Fibroblast of mammary gland (primary cell): ENCODE results near the gene UBB.
A peak's percentile ranks its signal among the peaks of the same experiment; 100 is the strongest.

Experiments used
- DNase-seq: peaks from one replicate; pipeline ENCODE4 v3.0.0-alpha.2; 2010; ENCODE audit warnings: low read depth
- H3K4me3 ChIP-seq: 2 replicates; pipeline ENCODE4 v1.5.1; 2011; ENCODE audit warnings: low read depth, mild to moderate bottlenecking, low read length, moderate library complexity; ENCODE audit not compliant: control insufficient read depth
- TF ChIP-seq, protein P1 (sequence below): conservative IDR thresholded peaks from 2 replicates; pipeline ENCODE4 v1.5.1; 2011; ENCODE audit warnings: low read depth, low read length, inconsistent platforms; ENCODE audit not compliant: control insufficient read depth, insufficient read depth

UBB gene

DNA sequence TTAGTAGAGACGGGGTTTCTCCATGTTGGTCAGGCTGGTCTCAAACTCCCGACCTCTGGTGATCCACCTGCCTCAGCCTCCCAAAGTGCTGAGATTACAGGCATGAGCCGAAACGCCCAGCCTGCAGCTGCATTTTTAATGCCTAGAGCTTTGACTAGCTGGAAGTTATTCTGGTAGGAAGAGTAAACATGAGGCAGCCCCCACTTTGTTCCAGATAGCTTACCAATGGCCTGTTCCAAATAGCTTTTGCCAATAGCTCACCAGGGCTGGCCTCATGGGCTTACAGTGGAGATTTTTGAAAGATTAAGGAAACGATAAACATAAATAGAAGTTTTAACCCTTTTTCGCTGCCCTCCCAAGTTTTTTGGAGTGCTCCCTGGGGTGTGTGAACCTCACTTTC lies 44.3 kb downstream of the UBB start:
- TF ChIP-seq, protein P1, sequence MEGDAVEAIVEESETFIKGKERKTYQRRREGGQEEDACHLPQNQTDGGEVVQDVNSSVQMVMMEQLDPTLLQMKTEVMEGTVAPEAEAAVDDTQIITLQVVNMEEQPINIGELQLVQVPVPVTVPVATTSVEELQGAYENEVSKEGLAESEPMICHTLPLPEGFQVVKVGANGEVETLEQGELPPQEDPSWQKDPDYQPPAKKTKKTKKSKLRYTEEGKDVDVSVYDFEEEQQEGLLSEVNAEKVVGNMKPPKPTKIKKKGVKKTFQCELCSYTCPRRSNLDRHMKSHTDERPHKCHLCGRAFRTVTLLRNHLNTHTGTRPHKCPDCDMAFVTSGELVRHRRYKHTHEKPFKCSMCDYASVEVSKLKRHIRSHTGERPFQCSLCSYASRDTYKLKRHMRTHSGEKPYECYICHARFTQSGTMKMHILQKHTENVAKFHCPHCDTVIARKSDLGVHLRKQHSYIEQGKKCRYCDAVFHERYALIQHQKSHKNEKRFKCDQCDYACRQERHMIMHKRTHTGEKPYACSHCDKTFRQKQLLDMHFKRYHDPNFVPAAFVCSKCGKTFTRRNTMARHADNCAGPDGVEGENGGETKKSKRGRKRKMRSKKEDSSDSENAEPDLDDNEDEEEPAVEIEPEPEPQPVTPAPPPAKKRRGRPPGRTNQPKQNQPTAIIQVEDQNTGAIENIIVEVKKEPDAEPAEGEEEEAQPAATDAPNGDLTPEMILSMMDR, result no peak
- H3K4me3 ChIP-seq, result no peak overlapping the region
- no peak for DNase-seq

DNA sequence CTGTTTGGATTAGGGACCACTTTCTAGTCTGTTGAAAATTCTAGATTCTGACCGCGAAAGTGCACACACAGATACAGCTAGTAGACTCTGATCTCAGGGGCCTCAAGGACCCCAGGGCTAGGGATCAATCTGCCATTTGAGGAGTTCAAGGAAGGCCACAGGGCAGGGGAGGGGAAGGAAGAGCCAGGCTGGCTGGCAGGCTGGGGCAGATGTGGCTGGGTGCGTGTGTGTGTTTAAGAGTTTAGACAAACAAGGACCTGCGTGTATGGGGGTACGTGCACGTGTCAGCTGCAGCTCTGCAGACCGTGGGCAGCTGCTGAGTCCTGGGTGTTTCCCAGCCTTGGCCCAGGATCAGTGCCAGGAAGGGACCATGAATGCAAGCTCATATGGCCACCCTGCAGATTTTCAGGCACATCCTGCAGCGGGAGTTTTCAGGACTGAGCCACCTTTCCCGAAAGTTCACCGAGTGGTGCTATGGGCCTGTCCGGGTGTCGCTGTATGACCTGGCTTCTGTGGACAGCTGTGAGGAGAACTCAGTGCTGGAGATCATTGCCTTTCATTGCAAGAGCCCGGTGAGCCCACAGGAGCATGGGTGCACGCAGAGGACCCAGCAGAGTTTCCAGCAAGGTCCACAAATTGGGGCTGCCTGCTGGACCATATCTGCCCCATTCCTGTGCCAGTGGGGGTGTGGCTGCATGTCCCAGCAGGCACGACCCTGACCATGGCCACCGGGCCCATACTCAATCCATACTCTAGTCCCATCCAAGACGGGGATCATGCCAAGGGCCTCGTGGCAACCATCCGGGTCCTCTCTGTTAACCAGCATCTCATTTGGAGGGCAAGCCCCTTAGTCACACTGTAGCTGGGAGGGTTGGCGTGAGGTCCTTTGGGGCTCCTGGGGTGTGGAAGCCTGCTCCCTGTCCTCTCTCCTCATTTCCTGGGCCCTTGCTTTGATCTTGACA lies 45.1 kb downstream of the UBB start:
- DNase-seq, result no peak
- TF ChIP-seq, protein P1, result no peak
- H3K4me3 ChIP-seq, result no peak overlapping the region

DNA sequence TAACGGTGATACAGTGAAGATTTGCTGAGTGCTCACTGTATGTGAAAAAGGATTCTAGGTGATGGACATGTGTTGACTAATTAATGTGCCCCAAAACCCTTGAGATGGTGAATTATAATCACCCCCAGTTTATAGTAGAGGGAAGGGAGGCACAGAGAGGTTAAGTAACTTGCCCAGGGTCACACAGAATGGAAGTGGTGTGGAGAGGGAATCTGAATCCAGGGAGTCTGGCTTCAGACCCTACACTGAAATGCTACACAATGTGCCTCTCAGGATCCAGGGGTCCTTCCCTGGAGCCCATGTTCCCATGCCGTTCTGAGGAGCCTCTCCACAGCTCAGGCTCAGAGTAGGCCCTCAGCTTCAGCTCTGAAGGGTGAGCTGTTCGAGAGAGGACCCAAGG lies 46.1 kb downstream of the UBB start:
- no peak for DNase-seq
- TF ChIP-seq, protein P1, result no peak
- no peak overlapping the region for H3K4me3 ChIP-seq

DNA sequence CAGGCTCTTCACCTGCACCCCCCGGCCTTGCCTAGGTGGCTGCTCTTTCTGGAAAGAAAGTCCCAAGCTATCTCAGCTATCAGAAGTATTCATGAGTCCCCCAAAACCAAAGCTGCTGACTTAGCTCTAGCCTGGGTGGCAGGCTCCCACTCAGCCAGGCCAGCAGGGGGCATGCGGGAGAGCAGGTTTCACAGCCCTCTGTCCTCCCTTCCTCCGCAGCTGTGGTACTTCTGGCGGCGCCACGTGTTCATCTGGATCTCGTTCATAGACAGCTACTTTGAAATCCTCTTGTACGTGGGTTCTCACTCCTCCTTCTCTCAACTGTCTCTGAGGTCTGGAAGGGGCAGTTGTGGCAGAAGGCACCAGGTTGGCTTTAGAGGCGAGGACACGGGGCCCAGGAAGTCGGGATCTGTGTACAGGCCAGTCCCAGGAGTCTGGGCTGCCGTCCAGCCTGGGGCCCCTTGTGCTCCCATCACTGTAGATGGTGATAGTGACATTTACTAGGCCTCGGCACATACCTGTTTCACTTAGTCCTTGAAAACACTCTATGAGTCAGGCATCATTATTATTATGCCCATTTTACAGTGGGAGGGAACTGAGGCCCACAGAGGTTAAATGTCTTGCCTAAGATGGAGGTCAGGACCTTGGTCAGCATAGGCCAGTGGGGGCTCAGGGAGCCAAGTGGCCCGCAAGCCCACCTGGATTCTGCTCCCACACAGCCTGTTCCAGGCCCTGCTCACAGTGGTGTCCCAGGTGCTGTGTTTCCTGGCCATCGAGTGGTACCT lies 47.4 kb downstream of the UBB start:
- peak; percentile 68 for DNase-seq
- TF ChIP-seq, protein P1, result peak; percentile 81
- H3K4me3 ChIP-seq, result no peak overlapping the region

DNA sequence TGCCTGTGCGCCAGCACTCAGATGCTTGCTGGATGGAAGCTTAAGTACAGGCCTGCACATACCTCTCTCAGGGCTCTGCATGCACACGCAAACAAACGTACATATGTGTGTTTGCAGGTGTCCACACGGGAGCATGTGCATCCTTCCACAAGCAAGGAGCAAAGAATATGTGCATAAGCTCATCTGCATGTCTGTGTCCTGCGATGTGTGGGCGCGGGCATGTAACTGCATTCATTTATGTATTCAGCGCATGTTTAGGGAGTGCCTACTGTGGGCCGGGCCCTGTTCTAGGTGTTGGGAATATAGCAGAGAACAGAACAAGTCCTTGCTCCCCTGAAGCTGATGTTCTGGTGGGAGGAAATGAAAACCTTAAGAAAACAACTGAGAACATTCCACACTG lies 48.2 kb downstream of the UBB start:
- H3K4me3 ChIP-seq, result no peak overlapping the region
- TF ChIP-seq, protein P1, result no peak
- no peak for DNase-seq

DNA sequence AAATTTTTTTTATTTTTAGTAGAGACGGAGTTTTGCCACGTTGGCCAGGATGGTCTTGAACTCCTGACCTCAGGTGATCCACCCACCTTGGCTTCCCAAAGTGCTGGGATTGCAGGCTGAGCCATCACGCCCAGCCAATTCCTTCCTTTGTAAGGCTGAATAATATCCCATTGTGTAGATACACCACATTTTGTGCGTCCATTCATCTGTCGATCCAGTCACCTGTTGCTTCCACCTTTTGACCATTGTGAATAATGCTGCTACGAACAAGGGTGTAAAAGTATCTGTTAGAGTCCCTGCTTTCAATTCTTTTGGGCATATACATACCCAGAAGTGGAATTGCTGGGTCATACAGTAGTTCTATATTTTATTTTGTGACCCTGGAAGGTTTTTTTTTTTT lies 49.8 kb downstream of the UBB start:
- H3K4me3 ChIP-seq, result no peak overlapping the region
- no peak for DNase-seq
- TF ChIP-seq, protein P1, result no peak
